Activated CD8-positive, alpha-beta memory T cell treated with anti-CD3 and anti-CD28 coated beads, Interleukin-2, amount 50 U/mL, for 1 hour (primary cell): ENCODE measurements around the gene CHCHD6.

Experiments
- DNase-seq: peaks from one replicate; pipeline ENCODE4 v3.0.0-alpha.2; 2020; ENCODE audit errors: extremely low read depth

The CHCHD6 gene

DNA sequence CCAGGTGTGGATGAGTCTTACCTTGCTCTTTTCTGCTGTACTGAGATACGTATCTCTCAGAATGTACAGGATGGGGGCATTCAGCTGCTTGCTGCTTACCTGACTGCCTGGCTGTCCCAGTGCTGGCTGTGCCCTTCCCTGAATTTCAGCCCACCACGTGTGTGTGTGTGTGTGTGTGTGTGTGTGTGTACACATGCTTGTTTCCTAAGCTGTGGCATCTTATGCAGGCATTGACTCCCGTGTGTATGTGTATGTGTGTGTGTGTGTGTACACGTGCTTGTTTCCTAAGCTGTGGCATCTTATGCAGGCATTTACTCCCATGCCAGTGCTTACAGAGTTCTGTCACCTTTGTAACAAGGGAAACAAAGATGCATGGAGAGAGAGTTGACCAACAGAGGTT, 218.4 kb downstream of the CHCHD6 start:
- no peak for DNase-seq

DNA sequence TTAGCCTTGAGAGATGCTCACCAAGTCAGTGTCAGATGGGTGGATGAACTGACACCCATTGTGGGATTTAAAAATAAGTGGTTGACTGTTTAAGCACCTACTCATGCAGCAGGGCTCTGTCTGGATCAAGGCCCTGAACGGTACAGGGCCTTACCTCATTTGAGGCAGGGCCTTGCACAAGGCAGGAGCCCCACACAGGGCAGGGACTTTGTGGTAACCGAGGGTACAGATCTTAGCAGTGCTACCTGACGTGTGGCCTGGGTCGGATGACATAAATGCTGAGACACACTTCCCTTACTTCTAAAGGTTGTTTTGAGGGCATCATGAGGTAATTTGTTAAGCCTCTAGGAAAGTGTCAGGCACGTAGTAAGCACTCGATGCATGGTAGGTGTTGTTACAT, 219.4 kb downstream of the CHCHD6 start:
- DNase-seq, result no peak

DNA sequence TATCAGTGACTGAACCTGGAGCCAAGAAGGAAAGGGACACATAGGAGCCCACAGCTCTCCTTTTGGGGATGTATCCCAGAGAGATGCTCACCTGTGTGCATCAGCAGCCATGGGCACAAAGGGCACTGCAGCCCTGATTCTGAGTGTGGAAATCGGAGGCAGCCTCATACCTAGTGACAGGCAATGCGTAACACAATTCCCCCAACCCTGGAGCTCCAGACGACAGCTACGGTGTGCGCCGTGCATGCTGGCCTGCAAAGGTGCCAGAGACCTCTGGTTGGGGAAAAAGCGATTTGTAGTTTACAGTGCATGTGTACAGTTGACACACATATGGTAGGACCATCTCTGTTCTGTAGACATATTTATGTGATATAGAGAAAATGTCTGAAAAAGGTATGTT, 219.9 kb downstream of the CHCHD6 start:
- no peak for DNase-seq

DNA sequence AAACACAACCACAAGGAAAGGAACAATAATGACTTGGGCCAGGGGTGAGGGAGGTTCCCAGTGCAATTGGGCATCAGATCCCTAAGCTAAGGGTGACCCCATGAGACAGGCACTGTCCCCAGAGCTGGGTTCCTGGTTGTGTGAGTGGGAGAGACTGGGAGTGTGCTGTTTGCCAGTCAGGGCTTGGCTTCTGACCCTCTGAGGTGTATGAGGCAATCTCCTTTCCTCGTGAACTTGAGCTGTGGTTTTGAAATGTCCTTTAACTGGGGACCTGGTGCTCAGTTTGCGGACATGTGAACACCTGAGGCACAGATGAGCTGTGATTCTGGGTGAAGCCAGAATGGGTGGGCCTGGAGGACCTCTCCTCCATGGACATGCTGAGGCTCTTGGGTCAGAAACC, 220.4 kb downstream of the CHCHD6 start:
- DNase-seq, result no peak

DNA sequence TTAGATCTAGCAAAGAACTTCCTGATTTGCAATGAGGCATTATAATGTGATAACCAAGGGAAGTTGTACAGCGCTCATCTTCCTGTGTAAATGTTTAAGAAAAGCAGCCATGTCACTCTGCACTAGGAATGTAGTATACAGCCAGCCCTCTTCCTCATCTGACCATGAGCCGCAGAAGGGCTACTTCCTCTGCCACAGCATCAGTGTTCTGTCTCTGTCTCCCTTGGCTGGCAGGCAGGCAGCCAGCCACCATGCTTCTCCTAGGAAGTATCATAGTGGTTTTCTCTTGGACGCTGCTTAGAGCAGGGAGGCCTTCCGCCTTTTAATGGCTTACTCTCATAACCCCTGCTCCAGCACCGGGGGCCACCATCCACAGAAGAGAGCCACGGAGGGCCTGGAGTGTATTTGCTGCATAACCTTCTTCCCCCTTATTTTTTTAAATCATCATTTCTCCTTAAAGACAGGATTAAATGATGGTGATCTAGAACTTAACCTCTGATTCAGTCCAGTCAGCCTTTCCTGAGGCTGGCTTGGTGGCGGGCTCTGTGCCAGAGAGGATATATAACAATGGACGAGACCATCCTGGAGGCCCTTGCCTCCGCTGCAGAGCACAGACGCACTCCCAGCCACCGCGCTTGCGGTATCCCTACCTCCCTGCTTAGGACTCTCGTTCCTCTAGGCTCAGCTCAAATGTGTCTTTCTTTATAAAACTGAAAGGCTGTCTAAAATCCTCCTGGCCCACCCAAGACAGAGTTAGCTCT, 221.6 kb downstream of the CHCHD6 start:
- no peak for DNase-seq

DNA sequence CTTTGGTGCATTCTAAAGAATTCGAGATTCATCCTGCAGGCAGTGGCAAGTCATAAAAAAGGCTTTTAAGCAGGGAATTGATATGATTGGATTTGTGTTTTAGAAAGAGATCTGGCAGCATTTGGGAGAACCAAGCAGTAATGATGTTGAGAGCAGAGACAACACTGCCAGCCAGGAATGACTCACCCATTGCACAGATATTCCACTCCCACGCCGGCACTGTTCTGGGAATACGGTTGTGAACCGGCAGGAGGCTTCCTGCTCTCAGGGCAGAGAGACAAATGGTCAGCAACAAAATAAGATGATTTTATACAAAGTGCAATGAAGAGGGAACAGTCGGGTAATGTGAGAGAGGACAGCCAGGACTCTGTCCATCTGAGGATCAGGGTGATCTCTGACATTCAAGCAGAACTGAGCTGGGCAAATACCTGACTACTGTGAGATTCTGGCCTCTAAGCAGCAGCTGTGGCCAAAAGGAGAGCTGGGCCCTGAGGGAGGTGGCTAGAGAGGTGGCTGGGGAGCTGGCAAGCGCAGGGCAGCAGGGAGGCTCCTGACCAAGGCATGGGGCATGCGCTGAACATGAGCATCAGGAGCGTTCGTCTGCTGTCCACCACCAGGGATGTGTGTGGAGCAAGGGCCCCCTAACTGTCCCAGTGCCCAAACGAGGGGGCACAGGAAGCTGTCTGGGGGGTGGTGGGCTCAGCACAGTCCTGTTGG, 222.8 kb downstream of the CHCHD6 start:
- DNase-seq, result no peak

DNA sequence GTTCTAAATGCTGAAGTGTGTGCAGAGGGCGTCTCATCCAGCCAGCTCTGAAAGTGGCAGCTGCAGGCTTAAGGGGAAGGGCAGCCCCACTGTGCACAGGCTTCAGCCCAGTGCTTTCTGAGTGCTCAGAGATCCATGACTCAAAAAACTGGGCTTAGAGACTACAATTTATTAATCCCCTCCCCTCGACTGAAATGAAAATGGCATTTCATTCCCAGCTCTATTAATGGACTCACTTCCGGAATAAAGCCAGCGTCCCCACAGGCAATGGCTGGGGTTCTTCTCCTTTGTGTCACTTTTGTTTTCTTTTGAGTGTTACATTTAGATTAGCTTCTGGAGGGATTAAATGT, 223.3 kb downstream of the CHCHD6 start:
- no peak for DNase-seq

DNA sequence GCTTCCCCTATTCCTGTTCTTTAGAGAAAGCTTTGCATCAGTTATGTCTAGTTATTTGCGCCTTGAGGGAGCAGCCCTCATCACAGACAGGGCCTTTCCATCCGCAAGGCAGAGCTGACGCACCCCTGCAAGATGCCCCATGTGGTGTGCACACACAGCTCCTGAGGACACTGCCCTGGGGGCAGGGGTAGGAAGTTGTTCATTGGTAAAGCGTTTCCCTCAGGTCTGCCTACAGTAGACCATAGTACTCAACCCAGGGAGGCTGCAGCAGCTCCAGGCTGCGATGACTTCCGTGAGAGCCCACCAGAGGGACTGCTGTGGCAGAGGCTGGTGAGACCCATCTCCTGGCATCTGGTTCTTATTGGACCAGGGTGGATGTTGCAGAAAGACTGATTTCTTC, 223.8 kb downstream of the CHCHD6 start:
- no peak for DNase-seq

DNA sequence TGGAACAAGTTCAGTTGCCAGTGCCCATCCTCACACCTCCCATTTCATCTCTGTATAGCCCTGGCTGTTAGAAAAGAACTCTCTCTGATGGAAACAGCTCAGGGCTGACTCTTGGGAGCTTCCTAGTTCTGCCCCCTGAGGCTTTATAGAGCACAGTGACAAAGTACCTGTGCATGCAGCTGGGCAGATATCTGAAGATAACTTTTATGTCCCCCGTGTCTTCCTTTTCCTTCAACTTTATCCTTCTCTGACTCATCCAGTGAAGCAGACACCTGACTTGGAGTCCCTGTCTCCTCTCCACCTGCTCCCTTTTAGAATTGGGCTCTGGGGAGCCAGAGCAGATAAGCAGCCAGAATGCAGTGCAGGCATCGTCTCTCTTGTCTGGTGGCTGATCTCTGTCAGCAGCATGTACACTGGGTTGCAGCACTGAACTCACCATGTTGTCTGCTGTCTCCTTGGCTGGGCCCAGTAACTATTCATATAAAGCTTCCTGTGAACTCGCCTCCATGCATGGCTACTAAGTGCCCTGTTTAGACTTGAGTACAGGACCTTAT, 225.0 kb downstream of the CHCHD6 start:
- no peak for DNase-seq

DNA sequence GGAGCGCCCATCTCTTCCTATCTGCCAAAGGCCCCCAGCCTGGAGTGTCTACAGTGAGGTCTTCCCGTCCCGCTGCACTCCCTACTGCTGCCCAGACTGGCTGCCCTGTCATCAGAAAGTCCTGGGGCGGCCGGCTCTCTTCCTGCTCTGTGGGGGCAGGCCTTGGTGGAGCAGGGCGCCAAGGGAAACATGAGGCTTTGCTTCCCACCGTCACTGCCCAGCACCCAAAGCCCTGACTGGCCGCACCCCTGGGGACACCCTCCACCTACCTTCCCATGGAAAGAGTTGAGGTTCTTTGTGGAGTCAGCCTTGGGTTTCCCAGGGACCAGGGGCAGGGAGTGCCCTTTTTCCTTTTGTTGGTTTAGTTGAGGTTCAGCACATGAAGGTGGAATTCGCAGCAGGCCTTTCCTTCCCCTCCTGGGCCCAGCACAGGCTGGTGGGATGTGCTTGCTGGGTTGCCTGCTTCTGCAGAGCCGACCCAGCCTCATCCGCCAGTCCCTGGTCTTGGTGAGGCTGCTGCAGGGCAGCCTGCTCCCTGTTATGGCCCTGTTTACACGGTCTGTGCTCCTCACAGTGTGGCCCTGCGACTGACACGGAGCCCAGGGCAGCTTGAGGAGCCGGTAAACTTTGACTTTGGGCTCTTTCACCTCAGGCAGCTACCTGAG, 227.0 kb downstream of the CHCHD6 start:
- no peak for DNase-seq

DNA sequence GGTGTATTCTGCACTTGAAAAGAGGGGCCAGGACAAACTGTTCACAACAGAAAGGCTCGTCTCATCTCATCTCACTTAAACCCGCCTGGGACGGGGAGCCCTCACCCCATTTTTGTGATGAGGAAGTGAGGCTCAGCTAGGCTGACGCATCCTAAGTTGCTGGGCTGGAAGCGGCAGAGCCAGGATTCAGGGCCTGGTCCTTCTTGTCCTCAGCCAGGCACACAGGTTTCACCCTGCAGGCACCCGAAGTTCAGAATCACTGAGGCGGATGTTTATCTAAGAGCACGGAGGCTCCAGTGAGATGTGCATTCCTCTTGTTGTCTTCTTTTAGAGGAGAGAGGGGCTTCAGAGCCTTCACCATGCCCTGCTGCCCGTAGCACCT, 227.8 kb downstream of the CHCHD6 start:
- no peak for DNase-seq

DNA sequence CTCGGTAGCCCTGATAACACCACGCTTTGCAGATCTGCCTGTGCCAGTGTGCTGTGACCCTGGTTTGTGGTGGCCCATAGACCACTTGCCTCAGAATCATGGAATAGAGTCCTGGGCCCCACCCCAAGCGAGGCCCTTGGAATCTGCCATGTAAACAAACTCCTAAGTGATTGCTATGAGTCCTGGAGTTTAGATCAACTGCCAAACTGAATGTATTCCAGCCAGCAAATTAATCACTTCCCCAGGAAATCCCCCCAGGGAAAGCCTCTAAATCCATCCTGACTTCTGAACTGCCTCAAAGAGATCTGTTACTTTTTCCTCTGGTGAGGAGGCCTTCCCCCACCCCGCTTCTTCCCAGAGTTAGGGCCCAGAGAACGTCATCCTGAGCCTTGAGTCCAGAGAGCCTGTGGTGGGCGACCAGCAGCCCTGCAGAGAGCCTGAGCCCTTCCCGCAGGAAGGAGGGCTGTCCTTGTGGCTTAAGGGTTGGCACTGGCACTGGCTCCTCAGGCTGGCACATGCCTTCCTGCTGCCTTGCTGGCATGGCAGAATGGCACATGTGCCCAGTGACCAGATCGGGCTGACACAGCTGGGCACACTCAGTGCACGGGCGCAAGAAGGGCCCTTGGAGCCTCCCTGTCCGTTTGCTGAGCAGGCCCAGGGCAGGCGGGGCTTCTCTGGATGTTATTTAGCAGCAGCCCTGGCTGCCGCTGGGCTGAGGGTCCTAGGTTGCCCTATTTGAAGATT, 228.3 kb downstream of the CHCHD6 start:
- no peak for DNase-seq

DNA sequence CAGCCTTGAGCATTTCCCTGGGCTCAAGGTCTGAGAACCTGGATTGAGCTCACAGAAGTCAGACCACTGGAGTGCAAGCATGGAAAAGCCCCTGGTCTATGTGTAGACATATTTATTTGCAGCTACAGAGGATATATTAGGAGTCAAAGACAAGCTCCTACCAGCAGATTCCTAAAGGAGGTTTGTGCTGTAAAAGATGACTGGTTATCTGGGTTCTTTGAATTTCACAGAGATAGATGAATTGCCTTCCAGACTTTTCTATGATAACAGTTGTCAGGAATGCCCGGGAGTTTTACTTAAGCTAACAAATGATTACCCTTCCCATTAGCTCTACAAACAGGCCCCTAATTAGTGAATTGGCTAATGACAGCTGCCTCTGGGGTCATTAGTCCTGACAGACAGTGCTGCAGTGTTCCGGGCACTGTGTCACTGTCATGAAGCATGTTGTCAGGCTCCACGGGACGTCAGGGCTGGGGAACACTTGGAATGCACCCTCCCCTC, 230.0 kb downstream of the CHCHD6 start:
- DNase-seq, result no peak

DNA sequence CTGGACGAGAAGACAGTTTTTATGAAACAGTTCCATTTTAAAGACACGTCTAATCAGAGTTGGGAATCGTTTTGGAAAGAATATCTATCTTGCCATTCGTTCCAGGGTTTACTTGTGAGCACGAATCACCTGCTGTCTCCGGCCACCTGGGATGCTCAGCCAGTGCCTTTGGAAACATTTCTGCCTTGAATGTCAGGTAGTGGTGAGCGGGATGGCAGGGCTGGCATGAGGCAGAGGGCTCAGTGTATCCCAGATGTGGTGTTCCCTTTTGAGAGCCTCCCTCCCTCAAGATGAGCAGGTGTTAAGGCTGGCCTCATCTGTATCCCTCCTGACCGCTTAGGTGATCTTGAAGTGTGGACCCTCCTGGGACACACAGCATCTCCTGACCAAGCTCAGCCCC, 231.0 kb downstream of the CHCHD6 start:
- no peak for DNase-seq

DNA sequence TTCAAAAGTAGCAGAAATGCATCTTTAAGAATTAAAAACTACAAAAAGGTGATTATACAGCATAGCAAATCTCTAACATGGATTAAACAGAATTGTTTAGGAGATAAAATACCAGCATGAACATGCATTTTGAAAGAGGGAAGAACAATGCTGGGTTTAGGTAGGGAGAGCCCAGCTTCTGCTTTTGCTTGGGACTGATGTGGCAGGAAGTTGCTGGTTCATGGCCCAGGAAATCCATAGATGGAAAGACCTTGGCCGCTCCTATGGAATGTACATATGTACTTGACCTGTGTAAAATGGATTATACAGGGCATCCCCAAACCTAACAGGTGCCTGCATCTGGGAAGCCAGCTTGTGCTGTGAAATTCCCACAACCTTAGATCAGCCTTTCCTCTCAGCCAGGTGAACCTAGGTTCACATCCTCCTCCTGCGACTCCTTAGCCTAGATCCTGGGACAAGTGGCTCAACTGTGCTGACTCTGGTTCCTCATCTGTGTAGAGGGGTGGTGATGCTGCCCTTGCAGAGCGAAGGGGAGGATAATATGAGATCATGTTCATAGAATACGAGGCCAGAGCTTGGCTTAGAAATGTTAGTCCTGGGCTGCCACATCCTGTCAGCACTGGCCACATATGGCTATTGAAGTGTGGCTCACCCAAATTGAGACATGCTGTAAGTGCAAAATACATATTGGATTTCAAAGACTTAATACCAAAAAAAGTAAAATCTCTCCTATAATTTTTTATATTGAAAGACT, 231.9 kb downstream of the CHCHD6 start:
- DNase-seq, result no peak

DNA sequence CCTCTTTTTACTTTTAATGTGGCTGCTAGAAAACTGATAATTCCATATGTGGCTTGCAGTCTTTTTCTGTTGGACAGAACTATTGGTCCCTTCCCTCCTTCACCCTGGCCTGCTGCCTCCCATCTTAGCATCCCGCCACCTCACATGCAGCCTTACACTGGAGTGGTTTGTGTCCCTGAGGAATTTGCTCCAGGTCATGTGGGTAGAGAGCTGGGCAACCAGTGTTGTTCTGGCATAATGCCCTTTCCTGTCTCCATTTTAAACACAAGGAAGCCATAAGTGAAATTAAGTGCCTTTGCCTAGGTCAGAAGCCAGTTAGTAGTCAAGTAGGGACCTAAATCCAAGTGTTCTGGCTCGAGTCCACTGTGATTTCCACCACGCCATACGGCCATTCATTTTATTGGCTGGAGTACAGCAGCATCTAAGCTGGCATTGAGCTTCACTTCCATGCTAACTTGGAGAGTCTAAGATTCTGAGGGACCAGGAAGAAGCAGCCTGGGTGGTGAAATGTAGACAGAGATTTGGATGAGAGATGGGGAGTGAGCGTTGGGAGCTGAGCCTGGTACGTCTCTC, 232.9 kb downstream of the CHCHD6 start:
- no peak for DNase-seq

DNA sequence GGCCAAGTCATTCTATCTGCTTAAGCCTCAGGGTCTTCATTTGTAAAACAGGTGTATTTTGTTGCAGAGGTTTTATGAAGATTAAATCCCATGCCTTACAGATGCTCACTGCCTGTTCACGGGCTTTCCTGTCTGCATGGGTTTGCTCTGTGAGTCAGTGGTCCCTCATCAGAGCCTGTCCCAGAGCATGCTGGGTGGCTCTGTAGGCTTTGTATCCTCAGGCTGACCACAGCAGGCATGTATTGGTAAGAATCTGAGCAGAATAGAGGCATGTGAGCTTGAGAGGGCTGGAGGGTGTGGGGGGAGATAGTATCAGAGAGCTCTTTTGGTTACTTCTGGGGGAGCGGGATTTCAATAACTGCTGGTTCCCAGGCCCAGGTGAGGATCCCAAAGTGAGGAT, 233.5 kb downstream of the CHCHD6 start:
- DNase-seq, result no peak

DNA sequence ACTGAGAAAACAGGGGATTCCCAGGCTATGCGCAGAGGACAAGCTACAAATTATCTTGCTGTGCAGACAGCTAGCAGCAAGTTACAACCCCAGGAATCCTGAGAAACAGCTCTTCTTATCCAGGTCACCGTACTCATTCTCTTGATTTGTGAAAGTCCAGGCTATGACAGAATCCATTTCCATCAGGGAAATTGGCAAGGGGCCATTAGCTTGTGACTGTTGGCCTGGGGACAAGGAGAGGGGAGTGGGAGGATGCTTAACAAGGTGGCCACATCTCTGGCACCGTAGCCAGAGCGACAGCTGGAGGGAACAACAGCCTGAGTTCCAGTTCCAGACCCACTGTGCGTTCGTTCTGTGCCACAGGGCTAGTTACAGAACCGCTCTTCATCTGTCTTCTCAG, 233.9 kb downstream of the CHCHD6 start:
- DNase-seq, result no peak

DNA sequence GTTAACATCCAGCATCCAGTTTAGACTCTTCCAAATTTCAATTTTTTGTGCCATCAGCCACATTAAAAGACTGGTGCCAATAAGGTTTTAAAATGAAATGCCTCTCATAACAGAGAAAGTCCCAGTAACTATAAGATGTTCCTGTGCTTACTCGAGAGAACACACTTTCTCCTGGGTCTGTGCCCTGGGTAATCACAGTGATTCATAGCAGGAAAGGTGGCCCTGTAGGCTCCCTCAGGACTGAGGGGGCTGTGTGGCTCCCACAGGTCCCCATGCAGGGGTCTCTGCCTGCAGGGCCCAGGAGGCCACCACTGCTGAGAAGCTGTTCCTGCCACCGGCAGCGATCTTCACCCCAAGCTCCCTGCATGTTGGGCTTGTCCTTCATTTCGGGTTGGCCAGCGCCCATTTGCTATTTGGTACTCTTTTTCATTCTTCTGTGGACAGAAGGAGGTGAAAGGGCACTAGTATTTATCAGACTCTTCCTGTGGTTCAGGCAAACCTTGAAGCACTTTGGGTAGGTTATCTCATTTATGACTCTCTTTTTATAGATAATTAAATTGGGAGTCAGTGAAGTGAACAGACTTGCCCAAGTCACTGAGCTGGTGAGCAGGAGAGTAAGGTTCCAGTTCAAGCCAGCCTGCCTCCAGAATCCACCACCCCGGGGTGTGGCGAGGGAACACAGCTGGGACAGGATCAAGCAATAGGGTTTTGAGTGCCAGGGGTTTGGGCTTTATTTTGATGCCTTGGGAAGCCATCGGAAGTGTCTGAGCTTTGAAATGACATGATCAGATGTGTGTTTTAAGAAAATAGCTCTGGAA, 234.7 kb downstream of the CHCHD6 start:
- DNase-seq, result no peak

DNA sequence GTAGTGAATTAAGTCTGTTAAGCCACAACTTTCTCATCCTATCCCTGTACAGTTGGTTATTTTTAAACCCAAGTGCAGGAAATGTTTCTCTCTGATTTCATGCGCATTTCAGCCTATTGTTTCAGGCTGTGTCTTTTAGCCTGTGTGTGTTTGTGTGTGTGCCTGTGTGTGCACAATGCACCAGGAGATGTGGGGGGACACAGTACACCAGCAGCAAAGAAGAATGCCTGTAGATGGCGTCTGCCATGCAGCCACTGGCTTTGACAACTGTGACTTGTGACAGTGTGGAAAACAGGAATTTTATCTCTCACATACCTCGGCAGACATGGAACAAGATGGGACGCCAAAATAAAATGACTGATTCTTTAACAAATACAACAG, 235.3 kb downstream of the CHCHD6 start:
- no peak for DNase-seq
